Measurements from ENCODE around the gene CPB1.

Gene CPB1

GRCh38 chr3:148833223-148833622 lies 5.6 kb downstream of the CPB1 start:
- DNase-seq, result no peak

- no peak for DNase-seq
These were observed 12.2 kb downstream of the CPB1 start for GRCh38 chr3:148839805-148840204.

- no peak for DNase-seq
These were observed 12.8 kb downstream of the CPB1 start for GRCh38 chr3:148840451-148840850.

- peak in 2 of 3 donors; percentile 39 to 57 for DNase-seq
These were observed 18.3 kb downstream of the CPB1 start for GRCh38 chr3:148845756-148846395.

GRCh38 chr3:148847351-148847750 lies 19.7 kb downstream of the CPB1 start:
- DNase-seq, result peak in 1 of 3 donors; percentile 10

GRCh38 chr3:148848410-148848809 lies 20.8 kb downstream of the CPB1 start:
- DNase-seq, result no peak

GRCh38 chr3:148852271-148852992 lies 24.8 kb downstream of the CPB1 start:
- no peak for DNase-seq

GRCh38 chr3:148853076-148853475 lies 25.5 kb downstream of the CPB1 start:
- no peak for DNase-seq

- DNase-seq, result no peak
These were observed 26.4 kb downstream of the CPB1 start for GRCh38 chr3:148854061-148854460.

GRCh38 chr3:148856384-148856783 lies 28.8 kb downstream of the CPB1 start:
- DNase-seq, result no peak

GRCh38 chr3:148857316-148857715 lies 29.7 kb downstream of the CPB1 start:
- DNase-seq, result no peak

- DNase-seq, result peak; percentile 57 to 79 (median 70)
These were observed 33.8 kb downstream of the CPB1 start for GRCh38 chr3:148861277-148861869.

- no peak for DNase-seq
These were observed 35.7 kb downstream of the CPB1 start for GRCh38 chr3:148863297-148863696.

- DNase-seq, result no peak
These were observed 36.2 kb downstream of the CPB1 start for GRCh38 chr3:148863814-148864213.

GRCh38 chr3:148865049-148865448 lies 37.4 kb downstream of the CPB1 start, which contains the start of gene CPA3:
TSS of gene CPA3 (plus strand) at chr3:148865296. CDS start at chr3:148865308, 12 bp downstream.
- DNase-seq, result no peak

GRCh38 chr3:148866261-148866660 lies 38.6 kb downstream of the CPB1 start:
- no peak for DNase-seq

- DNase-seq, result peak in 1 of 3 donors; percentile 19
These were observed 45.8 kb downstream of the CPB1 start for GRCh38 chr3:148873270-148873927.

GRCh38 chr3:148873977-148874376 lies 46.4 kb downstream of the CPB1 start:
- no peak for DNase-seq

- no peak for DNase-seq
These were observed 50.5 kb downstream of the CPB1 start for GRCh38 chr3:148878095-148878494.

- no peak for DNase-seq
These were observed 51.6 kb downstream of the CPB1 start for GRCh38 chr3:148879256-148879655.

GRCh38 chr3:148880681-148881080 lies 53.1 kb downstream of the CPB1 start:
- peak; percentile 28 to 35 (median 29) for DNase-seq

GRCh38 chr3:148881286-148881685 lies 53.7 kb downstream of the CPB1 start:
- no peak for DNase-seq

GRCh38 chr3:148882288-148882687 lies 54.7 kb downstream of the CPB1 start:
- no peak for DNase-seq

Data from suppressor macrophage treated with lipopolysaccharide for 1 hour (primary cell).